Fibroblast of skin of abdomen (primary cell): Measurements from ENCODE around the gene CCDC80. TPM values are rescaled to one million over a fixed set of nuclear protein-coding genes. Genes with fewer than 3 reads are reported as not detected.

Source experiments
- DNase-seq: peaks from one replicate; pipeline ENCODE4 v3.0.0-alpha.2; 2013
- polyA plus RNA-seq, 2 experiments: library from polyadenylated mRNA; unstranded; fragments of 120-200 nt; gene quantifications; one replicate each; pipeline ENCODE4 v1.2.1, GENCODE V29; 2013; ENCODE audit not compliant: insufficient read length in 2 of 2

CCDC80 gene, protein sequence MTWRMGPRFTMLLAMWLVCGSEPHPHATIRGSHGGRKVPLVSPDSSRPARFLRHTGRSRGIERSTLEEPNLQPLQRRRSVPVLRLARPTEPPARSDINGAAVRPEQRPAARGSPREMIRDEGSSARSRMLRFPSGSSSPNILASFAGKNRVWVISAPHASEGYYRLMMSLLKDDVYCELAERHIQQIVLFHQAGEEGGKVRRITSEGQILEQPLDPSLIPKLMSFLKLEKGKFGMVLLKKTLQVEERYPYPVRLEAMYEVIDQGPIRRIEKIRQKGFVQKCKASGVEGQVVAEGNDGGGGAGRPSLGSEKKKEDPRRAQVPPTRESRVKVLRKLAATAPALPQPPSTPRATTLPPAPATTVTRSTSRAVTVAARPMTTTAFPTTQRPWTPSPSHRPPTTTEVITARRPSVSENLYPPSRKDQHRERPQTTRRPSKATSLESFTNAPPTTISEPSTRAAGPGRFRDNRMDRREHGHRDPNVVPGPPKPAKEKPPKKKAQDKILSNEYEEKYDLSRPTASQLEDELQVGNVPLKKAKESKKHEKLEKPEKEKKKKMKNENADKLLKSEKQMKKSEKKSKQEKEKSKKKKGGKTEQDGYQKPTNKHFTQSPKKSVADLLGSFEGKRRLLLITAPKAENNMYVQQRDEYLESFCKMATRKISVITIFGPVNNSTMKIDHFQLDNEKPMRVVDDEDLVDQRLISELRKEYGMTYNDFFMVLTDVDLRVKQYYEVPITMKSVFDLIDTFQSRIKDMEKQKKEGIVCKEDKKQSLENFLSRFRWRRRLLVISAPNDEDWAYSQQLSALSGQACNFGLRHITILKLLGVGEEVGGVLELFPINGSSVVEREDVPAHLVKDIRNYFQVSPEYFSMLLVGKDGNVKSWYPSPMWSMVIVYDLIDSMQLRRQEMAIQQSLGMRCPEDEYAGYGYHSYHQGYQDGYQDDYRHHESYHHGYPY
- polyA plus RNA-seq (2013, experiment 1 of 2; ENCODE audit: insufficient read length): 2,196 TPM
- polyA plus RNA-seq (2013, experiment 2 of 2; ENCODE audit: insufficient read length): 2,080 TPM

DNA sequence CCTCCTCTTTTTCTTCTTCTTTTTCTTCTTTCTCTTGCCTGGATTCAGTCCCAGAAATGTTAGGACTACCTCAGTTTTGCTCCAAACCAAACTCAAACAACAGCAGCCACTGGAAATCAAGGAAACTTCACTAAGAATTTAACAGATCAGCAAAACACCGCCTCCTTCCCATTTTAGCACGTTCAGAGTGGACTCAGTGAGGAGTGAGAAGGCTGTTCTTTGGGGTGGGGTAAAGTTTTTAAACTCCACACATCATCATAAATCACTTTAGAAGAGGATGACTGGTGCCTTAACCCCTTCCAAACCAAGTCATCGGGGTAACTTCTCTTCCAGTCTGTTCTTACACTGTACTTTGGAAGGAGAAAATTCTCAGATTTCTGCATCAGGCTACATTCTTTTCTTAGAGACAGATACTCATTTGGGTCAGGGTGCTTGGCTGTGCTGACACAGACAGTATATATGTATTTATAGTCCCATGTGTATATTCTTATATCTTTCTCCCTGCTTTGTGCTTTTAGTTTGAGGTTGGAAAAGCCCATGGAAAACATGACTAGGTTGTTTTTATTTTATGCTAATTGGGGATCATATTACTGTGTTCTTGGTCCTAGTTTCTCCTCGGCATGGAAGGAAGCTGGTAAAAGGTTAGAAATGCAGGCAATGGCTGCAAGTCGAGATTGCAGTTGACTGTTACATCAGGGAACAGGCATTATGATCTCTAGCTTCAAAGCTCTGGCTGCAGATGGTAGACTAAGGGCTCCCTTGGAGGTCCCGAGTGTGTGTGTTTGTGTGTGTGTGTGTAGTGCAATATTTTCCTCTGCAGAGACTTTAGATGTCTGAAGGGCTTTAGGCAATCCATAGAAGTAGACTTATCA, at the start of gene CCDC80:
CCDC80 (minus strand) TSS at position 214 of the 872 bp plus-strand sequence. CDS start 1,238 bp downstream, outside the sequence.
- DNase-seq: peak; percentile 96

DNA sequence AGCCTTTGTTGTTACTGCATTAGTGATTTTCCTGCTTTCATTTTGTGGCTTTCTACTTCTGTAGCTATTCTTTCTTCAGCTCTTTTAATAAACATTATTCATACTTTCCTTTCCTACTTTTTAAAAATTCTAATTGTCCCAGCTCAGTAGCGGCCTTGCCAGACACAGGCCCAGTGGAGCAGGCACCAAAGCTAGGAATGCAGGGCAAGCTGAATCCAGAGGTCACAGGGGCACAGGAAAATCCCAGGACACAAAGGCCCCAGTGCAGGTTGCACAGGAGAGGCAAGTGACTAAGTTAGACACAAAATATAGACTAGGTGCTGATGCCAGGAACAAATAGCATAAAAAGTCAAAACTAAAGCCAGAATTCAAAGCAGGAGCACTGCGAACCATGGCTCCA, 49.0 kb upstream of the CCDC80 start:
- DNase-seq: no peak

DNA sequence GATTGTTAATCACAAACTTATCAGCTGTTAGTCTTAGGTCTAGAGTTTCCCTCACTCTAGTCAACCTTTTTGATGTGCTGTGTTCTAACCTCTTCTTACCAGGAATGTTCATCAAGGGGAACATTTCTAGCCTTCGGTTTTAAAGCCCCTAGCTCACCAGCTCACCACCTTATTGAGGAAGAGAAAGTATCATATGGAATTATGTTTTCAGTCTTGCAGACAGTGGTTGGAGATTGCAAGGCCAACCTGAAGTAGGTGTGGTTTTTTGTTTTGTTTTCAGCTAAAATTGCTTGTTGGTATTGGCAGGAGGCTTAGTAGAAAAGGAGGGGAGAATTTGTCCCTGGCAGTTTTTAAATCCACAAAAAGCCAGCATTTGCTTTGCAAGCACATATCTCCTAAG, 48.4 kb upstream of the CCDC80 start:
- no peak for DNase-seq

DNA sequence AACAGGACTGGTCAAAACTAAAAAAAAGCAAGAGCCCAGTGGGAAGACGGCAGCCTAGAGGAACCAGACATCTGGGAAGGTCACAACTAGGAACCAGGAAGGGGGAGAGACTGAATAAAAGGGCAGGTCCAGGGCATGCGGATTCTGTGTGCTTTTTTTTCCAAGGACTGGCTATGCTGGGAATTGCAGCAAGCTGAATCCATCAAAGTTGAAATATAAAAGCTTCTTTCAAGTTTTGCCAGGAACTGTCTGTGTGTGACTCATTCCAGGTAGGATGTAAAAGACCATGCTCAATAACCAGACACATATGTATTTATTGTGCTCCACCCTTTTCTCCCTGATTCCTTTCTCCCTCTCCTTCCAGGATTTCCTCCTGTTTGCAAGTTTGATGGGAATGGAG, 47.9 kb upstream of the CCDC80 start:
- DNase-seq: peak; percentile 64

DNA sequence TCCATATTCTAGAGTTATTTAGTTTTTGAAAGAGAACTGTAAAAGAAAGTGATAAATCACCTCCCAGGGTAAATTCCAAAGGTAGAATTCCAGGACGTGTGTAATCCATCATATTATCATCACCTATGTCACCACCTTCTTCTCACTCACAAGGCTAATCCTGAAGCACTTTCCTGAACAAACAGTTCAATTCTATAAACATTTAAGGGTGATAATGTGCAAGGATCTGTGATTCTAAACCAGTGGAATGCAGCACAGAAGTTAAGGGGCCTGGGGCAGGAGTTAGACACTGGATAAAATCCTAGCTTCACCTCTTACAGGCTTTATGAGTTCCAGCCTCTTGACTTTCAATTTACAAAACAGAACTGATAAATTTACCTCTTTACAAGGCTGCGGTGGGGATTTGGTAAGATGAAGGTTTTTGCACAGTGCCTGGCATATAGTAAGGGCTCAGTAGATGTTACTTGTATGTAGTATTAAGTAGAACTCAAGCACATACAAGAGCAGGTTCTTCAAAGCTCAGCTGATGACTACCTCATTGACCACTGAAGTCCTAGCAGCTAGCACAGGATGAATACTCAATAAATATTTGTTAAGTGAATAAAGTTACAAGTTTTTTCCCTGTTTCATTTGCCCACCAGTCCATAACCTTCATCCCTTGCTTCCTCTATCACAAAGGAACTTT, 47.3 kb upstream of the CCDC80 start:
- peak; percentile 88 for DNase-seq

DNA sequence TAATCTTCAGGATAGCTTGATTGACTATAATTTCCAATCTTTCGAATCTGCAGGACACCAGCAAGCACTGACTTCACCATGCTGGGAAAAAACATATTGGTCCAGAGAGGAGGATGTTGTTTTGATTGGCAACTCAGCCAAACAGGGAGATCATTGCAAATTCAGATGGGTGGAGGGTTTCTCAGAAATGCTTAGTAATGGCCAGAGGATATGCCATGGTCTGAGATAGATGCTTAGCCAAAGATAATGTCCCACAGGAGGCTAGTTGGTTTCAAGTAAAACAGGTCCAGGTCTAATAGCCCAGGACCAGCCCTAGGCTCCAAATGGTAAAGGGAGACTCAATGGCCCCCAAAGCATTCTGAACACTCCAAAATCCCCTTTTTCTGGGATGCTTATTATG, 46.7 kb upstream of the CCDC80 start:
- DNase-seq: no peak

DNA sequence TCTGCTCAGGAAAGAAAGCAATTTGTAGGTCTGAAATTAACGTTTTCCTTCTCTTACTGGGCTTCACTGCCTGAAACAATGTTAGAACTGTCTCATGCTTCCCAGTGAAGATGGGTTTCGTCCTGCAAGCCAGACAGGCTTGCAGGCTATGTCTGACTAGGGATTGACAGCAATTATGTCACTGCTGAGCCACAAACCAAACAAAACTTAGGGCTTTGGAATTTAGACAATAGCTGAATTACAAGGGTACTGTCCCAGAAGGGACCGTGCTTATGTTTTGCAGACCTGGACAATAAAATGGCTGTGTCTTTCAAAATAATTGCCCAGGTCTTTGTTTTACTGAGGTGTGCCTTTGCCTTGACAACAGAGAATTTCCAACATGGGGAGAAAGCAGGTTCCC, 46.3 kb upstream of the CCDC80 start:
- no peak for DNase-seq

DNA sequence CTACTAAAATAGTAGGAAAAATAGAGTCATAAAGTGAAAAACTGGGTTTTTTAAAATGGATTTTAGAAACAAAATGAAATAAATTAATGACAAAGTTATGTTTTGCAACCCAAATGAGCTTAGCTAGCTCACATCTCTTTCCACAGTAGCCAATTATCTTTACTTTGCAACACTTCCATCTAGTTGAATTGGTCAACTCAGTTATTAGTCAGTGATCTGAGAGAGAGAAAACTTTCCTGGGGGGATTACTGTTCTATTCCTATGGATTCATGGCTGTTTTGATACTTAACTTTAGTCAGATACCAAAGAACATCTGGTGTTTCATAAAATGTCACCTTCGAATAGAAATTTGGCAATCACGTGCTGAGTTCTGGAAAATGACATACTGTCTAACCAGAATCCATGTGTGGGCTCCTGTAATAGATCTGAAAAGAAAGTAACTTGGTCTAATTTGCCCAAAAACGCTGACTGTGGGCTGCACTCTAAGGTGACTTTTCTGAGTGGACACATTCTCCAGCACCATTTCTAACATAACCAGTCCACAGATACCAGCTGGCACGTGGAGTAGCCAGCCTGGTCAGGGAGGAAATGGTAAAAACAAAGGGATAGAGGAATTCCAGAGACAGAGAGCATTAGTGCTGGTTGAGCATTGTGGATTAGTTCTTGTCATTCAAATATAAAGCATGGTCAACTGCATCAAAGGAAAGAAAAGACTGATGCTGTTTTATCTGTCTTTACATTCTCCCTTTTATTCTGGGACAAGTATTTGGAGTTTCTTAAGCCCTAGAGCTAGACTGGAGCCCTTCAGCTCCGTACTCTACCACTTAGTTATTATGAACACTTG, 45.2 kb upstream of the CCDC80 start:
- DNase-seq: peak; percentile 51

DNA sequence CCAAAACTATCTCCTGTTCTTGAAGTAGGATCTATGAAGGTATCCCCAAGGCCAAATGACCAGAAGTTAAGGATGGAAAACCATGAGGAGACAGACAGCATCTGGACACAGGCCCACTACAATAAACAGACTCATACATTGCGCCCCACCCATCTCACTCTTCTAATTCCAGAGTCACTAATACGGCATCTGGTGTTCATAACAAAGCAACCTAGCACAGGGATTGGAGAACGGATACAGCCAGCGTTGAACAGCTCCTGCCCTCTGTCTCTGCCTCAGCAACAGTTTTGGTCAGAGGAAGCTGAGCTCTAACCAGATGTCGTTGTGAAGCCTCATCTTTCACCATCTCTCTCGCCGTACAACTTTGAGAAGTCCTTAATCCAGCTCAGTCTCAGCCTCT, 44.5 kb upstream of the CCDC80 start:
- peak; percentile 96 for DNase-seq

DNA sequence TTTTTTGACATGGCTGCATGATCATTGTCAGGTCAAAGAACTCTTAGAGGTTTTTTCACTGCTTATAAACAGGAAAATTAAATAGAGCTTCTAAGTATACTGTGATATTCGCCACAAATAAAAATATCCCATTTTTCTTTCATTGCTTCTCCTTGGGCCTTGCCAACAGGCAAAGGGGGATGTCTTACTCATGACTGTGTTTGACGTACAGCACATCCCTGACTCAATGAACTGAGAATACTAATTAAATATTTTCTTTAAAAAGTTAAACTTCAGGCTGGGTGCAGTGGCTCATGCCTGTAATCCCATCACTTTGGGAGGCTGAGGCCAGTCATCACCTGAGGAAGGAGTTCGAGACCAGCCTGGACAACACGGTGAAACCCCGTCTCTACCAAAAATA, 41.4 kb upstream of the CCDC80 start:
- peak; percentile 44 for DNase-seq

DNA sequence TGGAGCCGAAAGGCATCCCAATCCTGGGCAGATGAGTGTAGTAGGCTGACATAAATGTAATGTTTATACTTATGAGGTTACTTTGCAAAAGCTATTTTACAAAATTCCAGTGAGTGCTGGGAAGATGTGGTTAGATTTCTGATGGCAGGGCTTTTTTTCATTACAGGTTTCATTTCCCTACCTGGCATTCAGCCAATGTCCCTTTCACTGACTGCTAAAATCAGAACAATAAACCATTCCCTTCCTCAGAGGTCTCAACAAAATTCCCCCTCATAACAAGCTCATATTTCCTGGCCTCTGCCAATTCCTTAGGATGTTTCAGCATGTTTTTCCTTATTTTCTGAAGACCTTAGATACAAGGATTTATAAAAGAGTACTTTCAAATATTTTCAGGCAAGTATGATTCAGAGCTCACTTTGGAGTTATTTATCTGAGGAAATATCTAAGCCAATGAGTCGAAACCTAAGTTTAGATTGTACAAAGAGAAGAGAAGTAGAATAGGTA, 40.9 kb upstream of the CCDC80 start:
- peak; percentile 95 for DNase-seq

DNA sequence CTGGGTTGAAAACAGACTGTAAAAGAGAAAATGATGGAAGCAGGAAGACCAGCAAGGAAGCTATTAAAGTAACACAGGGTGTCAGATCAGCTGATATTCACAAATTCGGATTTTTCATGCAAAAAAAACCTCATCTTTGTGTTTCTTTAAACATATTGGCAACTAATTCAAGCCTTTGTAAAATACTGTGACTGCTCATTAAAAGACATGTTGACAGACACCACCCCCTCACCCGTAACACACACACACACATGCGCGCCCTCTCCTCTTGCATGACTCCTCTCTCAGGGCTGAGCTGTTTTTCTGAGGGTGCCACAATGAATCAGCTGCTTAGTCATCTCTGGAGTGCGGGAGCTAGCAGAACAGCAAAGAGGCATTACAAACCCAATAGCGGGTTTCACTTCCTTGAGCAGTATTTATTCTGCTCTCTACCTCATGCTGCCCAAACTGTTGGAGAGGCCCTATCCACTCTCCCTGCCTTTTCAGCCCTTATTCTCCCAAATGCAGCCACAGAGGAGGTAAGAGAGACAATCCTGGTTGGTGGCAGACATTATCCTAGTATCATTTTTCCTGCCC, 35.8 kb upstream of the CCDC80 start:
- DNase-seq: peak; percentile 98

DNA sequence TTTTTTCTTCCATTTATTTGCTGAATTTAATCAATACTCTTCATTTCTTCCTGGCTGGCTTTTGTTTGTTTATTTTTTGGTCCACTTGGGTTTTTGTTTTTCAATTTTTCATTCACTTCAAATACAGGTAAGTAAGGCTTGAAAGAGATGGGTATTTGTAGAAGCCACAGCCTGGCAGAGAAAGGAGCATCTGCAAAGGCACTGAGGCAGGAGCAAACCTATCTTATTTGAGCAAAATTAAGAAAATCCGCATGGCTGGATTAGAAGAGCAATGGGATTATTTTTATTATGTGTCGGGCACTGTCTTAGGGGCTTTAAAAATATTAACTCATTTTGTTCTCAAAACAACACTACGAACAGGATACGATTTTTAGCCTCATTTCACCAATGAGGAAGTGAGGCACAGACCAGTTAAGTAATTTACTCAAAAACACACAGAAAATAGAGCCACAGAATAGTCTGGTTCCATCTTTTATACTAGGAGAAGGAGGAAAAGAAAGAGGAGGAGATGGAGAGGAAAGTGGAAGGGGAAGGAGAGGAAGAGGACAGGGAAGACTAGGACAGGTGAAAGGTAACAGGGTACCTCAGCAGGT, 35.1 kb upstream of the CCDC80 start:
- no peak for DNase-seq

DNA sequence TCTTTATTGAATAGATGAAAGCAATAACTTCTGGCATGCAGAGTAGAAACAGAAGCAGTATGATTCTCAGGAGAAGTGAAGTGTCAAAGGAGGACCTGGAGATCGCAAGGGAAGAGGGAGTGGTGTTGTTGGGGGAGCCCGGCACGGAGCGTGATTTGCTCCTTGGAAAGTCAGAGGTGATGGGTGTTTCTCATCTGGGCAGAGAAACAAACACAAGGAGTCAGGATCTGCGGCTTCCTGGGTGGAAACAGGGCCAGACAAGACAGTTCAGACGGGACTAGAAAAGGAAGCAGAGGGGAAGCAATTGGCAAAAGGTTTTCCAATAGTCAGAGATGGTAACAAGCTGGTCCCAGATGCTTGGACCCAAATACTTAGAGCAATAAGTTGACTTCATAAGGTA, 34.4 kb upstream of the CCDC80 start:
- DNase-seq: no peak

DNA sequence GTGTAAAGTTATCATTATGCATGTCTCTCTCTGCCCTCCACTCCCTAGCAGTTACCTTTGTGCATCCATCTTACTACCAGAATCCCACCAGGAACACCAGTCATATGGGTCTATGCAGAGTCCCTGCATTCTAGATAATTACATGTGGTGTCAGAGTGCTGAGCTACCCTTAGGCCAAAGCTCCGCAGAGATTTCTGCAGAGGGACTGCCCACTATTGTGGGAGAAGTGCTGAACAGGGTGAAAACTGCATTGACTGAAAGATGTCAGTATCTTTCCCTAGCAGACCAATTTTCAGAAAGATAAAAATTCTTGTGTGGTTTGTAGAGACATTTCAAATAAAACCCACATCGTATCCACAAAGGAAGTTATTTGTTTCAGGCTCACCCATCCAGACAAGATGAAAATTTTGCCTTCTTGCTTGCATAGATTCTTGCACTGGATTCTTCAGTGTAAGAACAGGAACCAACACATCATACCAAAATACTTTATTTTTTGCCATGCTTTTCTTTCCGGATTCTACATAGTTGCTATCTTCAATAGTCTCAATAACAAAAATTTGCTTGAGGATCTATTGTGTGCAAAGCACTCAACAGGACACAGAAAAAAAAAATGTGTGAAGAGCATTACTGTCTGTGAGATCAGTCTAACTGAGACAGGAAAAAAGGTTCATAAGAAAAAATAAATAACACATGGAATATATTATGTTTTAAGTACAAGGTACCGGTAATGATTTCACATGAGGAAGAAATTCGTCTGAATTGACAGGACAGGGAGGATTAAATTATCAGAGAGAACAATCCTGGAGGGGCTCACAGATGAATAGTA, 32.0 kb upstream of the CCDC80 start:
- peak; percentile 49 for DNase-seq

DNA sequence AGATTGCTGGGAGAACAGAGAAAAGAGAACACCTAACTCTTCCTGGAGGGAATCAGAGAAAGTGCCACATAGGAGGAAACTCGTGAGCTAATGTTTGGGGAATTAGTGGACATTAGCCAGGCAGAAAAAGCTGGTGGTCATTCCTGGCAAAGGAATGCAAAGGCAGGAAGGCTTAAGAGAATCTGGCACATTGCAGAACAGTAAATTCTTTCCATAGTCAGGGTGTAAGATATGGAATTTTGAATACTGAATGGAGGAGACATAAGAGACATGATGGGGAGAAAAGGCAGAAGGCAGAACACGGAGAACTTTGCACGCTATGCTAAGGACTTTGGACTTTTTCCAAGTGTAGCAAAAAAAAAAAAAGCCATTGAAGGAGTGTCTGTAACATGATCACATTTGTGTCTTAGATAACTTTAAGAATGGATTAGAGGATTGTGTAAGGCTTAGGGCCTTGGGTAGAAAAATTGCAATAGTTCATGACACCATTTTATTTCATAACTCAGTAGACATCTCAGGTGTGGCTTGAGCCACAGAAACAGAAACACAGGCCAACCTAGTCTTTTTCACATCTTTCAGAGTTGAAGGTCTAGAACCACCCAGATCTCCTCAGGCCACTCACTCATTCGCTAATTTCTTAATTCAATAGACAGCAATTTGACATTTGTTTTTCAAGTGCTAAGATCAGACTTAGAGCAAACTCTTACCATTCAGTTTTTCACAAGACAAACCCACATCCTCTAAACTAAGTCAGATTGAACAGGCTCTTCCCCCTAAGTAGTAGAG, 31.2 kb upstream of the CCDC80 start:
- DNase-seq: peak; percentile 99

DNA sequence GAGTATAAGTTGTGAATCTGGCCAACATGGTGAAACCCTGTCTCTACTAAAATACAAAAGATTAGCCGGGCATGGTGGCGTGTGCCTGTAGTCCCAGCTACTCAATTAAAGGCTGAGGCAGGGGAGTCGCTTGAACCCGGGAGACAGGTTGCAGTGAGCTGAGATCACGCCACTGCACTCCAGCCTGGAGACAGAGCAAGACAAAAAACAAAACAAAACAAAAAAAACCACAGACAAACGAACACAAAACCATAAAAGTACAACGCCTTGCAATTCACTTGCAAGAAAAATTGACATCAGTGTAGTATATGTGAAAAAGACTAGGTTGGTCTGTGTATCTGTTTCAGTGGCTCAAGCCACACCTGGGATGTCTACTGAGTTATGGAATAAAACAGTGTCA, 29.9 kb upstream of the CCDC80 start:
- no peak for DNase-seq

DNA sequence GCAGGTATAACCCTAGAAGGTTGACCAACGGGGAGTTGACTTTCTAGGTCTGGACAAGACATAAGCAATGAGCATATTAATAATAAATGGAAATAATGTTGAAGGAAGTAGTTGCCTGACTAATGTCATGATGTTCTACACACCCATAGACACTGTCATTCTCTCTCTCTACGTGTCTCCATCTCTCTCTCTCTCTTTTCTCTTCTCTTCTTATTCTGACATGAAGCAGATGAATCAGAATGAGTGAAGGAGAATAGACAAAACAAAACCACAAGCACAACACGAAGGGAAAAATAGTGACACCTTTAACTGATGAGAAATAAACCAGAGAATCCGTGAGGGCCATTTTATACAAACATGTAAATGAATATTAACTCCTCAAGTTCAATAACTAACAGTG, 26.7 kb upstream of the CCDC80 start:
- no peak for DNase-seq
